COR-L47 (cell line): ENCODE measurements around the gene IRF3.

Experiments used
- DNase-seq: peaks from one replicate; lab custom pipeline; 2025; lab: John Stamatoyannopoulos, UW

IRF3 gene

DNA sequence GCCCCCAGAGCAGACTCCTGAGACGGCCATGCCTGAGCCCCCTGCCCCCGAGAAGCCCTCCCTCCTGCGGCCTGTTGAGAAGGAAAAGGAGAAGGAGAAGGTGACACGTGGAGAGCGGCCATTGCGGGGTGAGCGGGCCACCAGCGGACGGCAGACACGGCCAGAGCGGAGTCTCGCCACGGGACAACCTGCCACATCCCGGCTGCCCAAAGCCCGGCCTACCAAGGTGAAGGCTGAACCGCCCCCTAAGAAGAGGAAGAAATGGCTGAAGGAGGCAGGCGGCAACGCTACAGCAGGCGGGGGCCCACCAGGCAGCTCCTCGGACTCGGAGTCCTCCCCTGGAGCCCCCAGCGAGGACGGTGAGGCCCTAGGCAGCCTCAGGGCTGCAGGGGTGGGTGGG, 49.8 kb downstream of the IRF3 start:
- no peak for DNase-seq

DNA sequence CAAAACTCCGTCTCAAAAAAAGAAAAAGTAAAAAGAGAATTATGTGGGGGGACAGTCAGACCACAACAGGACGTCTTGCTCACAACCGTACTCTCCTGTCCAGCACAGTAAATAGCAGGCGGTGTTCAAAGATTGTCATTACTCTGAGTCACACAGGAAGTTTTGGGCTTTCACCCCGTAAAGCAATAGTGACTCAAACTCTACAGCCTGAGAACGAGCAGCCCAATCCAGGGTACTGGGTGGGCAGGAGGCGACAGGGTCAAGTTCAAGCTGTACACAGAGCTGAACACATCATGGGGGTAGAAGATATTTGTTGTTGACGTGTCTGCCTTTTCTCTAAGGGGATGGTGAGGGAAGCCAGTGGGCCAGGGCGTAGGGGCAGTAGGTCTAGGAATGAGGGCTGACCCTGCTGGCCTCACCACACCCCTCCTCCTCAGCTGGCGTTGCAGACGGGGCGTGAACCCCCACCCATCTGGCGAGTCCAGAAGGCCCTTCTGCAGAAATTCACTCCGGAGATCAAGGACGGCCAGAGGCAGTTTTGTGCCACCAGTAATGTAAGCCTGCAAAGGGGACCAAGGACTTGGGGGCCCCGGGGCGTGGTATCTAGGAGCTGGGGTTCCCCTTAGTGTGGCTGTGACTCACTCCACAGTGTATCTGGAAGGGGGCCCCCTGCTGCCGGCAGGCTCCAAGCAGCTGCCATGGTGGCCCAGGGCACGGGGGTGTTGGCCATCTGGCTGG, 51.4 kb downstream of the IRF3 start:
- DNase-seq, result no peak

- peak; percentile 24 for DNase-seq
Observed at GRCh38 chr19:49613374-49613773, 52.3 kb downstream of the IRF3 start.
